Measurements from ENCODE around the gene EDN1.

DNA sequence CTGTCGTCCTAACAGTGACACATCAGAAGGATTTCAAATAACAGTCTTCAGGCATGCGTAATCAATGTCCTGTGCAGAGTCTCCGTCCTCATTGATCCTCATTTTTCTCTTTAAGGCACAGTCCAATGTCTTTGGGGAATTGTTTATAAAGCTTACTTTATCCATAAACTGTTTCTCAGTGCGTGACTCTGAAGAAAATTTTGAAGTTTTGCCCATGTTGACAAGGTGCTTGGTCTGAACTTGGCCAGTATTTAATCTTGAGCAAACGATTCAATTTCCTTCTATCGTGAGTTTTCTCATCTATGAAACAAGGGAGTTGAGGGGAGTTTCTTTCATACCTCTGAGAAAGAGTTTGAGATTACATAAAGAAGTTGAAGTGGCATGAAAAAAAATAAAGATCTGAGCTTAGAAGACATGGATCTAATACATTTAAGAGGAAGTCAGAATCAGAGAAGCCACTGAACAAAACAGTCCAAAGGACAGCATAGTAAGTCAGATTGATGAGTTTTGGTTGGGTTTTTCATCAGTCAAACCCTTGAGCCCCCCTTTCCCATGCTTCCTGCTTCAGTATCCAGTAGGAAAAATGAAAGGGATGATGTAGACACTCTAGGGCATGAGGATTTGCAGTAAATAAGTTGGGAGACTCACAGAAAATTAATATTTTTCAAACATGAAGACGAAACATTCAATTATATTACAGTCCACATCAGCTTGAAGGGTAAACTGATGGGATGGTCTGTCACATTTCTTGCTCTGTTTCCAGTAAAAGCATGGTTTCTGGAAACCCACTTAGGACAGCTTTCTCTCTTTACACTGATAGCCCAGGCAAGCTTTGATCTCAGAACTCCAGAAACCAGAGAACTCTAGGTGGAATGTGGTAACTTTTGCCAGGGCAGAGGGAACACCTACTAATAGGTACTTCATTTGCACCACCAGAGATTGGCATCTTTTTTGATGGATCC lies 8.1 kb downstream of the EDN1 start:
- TF ChIP-seq, protein P1, sequence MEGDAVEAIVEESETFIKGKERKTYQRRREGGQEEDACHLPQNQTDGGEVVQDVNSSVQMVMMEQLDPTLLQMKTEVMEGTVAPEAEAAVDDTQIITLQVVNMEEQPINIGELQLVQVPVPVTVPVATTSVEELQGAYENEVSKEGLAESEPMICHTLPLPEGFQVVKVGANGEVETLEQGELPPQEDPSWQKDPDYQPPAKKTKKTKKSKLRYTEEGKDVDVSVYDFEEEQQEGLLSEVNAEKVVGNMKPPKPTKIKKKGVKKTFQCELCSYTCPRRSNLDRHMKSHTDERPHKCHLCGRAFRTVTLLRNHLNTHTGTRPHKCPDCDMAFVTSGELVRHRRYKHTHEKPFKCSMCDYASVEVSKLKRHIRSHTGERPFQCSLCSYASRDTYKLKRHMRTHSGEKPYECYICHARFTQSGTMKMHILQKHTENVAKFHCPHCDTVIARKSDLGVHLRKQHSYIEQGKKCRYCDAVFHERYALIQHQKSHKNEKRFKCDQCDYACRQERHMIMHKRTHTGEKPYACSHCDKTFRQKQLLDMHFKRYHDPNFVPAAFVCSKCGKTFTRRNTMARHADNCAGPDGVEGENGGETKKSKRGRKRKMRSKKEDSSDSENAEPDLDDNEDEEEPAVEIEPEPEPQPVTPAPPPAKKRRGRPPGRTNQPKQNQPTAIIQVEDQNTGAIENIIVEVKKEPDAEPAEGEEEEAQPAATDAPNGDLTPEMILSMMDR (conservative IDR thresholded peaks at IDR 0.05): no peak
- no peak for TF ChIP-seq ZFX (IDR thresholded peaks at IDR 0.05)

Data from C4-2B (cell line).